Measurements from ENCODE around the gene CCDC148.

The CCDC148 gene

DNA sequence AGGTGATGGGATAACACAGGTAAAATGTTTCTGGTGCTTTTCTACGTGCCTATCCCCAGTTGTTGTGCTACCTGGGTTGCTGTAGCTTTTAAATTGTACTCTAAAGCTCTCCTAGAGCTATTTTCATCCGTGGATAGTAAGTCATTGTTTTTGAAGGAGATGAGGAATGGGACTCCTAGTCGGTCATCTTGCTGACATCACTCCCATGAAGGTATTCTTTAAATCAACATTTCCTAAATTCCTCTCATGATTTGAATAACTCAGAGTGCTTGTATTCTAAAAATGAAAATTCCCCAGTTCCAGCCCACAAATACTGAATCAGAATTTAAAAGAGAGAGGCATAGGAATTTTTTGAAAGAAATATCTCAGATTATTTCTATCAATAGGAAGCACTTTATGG lies 44.3 kb downstream of the CCDC148 start:
- H3K4me1 ChIP-seq (ENCODE audit: control insufficient read depth, insufficient read depth, low read length) = peaks cover 21% of the 10 kb centered on the region
- H3K27me3 ChIP-seq (replicated peaks; ENCODE audit: control insufficient read depth, insufficient read depth, low read length) = no peaks in the 10 kb centered on the region

DNA sequence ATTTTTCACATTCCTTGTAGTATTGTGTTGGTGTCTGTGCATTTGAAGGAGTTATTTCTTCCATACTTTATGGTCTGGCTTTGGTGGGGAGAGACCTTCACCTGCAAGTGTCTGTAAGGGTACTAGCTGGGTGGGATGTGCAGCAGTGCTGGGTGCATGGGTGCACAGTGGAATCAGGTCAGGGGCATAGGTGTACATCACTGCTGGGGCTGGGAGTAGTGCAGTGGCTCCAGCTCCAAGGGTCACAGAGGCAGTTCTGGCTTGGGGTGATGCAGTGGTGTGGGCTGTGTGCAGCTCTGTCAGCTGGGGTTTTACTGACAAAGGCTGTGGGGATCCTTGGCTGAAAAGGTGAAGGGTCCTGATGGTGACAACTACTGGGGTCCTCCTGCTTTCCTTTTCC lies 44.8 kb downstream of the CCDC148 start:
- Histone ChIP-seq H3K9me3 (ENCODE audit: control insufficient read depth, low read length) (peaks cover 27% of the 10 kb centered on the region), H3K27me3 (replicated peaks; ENCODE audit: control insufficient read depth, insufficient read depth, low read length) (no peaks in the 10 kb centered on the region), H3K4me3 (ENCODE audit: low read length) (no peak overlapping the region), H3K4me1 (ENCODE audit: control insufficient read depth, insufficient read depth, low read length) (peaks cover 21% of the 10 kb centered on the region), H3K9ac (ENCODE audit: low read length) (no peak overlapping the region), H3K36me3 (ENCODE audit: control insufficient read depth, insufficient read depth, low read length, severe bottlenecking) (no peaks in the 10 kb centered on the region)
- no peak for DNase-seq (ENCODE audit: low read depth)

More for the DNA sequence above, 44.3 kb downstream of the CCDC148 start:
- H3K9me3 ChIP-seq (ENCODE audit: control insufficient read depth, low read length) = peaks cover 27% of the 10 kb centered on the region
- DNase-seq (ENCODE audit: low read depth) = peak; percentile 53
- no peaks in the 10 kb centered on the region for H3K36me3 ChIP-seq (ENCODE audit: control insufficient read depth, insufficient read depth, low read length, severe bottlenecking)
- H3K9ac ChIP-seq (ENCODE audit: low read length) = no peak overlapping the region
- no peak overlapping the region for H3K4me3 ChIP-seq (ENCODE audit: low read length)

DNA sequence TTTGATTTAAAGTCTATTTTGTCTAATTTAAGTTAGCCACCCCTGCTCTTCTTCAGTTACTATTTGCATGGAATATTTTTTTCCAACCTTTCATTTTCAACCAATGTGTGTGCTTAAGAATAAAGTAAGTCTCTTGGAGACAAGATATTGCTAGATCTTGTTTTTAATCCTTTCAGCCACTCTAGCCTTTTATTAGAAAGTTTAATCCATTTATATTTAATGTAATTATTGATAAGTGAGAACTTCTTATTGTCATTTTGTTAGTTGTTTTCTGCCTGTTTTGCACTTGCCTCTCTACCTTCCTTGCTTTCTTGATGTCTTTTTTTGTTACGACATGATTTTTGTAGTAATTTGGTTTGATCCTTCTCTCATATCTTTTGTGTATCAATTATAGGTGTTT lies 46.4 kb downstream of the CCDC148 start:
- Histone ChIP-seq H3K9ac (ENCODE audit: low read length) (no peak overlapping the region), H3K4me3 (ENCODE audit: low read length) (no peak overlapping the region), H3K4me1 (ENCODE audit: control insufficient read depth, insufficient read depth, low read length) (peaks cover 21% of the 10 kb centered on the region), H3K36me3 (ENCODE audit: control insufficient read depth, insufficient read depth, low read length, severe bottlenecking) (no peaks in the 10 kb centered on the region), H3K9me3 (ENCODE audit: control insufficient read depth, low read length) (peaks cover 19% of the 10 kb centered on the region), H3K27me3 (replicated peaks; ENCODE audit: control insufficient read depth, insufficient read depth, low read length) (no peaks in the 10 kb centered on the region)
- DNase-seq (ENCODE audit: low read depth) = no peak

DNA sequence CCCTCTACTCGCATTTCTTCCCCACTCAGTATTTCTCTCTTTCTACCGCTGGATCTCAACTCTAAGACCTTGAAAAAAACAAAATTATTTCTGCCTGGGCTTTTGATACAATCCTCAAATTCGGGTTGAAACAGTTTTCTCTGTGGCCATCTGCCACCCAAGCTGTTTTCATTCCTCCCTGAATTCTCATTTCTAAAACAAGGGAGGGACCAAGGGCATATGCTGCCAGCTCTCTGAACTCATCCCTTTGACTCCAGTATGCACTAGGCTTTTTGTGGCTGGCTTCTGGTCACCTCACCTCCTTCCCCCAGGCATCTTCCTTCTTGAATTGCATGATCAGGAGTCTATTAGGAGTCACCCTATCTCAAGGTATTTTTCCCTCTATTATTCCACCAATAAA lies 49.5 kb downstream of the CCDC148 start:
- DNase-seq (ENCODE audit: low read depth) = no peak
- H3K36me3 ChIP-seq (ENCODE audit: control insufficient read depth, insufficient read depth, low read length, severe bottlenecking) = no peaks in the 10 kb centered on the region
- no peak overlapping the region for H3K9ac ChIP-seq (ENCODE audit: low read length)

DNA sequence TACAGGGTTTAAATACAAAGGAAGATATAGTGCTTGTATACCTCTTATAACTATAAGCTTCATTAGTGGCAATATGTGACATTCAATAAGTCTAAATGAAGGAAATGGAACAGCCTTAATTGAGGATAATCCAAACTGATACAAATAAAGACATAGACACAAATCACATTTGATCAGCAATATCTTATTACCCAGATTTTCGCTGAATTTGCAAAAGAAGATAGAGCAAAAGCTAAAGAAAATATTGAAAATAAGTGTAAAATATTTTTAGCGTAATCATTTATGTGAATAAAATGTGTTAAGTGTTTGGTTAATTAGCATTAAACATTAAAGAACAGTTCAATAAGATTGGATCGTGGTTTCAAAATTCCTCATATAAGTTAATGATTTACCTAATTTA lies 51.2 kb downstream of the CCDC148 start:
- H3K36me3 ChIP-seq (ENCODE audit: control insufficient read depth, insufficient read depth, low read length, severe bottlenecking) = no peaks in the 10 kb centered on the region
- H3K9ac ChIP-seq (ENCODE audit: low read length) = no peak overlapping the region
- H3K4me3 ChIP-seq (ENCODE audit: low read length) = no peak overlapping the region
- peaks cover 8% of the 10 kb centered on the region for H3K9me3 ChIP-seq (ENCODE audit: control insufficient read depth, low read length)
- DNase-seq (ENCODE audit: low read depth) = no peak
- no peaks in the 10 kb centered on the region for H3K27me3 ChIP-seq (replicated peaks; ENCODE audit: control insufficient read depth, insufficient read depth, low read length)
- H3K4me1 ChIP-seq (ENCODE audit: control insufficient read depth, insufficient read depth, low read length) = no peaks in the 10 kb centered on the region

More for the DNA sequence above, 49.5 kb downstream of the CCDC148 start:
- H3K4me3 ChIP-seq (ENCODE audit: low read length) = no peak overlapping the region
- H3K27me3 ChIP-seq (replicated peaks; ENCODE audit: control insufficient read depth, insufficient read depth, low read length) = no peaks in the 10 kb centered on the region
- H3K4me1 ChIP-seq (ENCODE audit: control insufficient read depth, insufficient read depth, low read length) = no peaks in the 10 kb centered on the region
- H3K9me3 ChIP-seq (ENCODE audit: control insufficient read depth, low read length) = peaks cover 19% of the 10 kb centered on the region

DNA sequence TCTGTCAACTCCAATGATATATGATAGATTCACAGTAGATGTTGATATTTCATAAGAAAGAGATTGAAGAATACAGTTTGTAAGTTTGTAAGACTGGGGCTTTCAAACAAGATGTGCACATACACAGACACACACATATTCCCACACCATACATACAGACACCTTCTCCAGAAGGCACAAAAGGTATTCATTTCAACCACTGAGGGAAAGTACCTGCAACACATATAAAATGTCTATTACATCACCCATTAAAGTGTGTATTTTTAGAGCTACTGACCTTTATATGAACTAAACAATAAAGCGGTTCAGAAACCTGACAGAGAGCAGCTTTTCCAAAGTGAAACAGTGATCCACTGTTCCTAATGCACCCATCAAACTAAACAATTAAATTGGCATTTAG lies 53.3 kb downstream of the CCDC148 start:
- Histone ChIP-seq H3K9ac (ENCODE audit: low read length) (no peak overlapping the region), H3K36me3 (ENCODE audit: control insufficient read depth, insufficient read depth, low read length, severe bottlenecking) (no peaks in the 10 kb centered on the region), H3K27me3 (replicated peaks; ENCODE audit: control insufficient read depth, insufficient read depth, low read length) (no peaks in the 10 kb centered on the region), H3K4me1 (ENCODE audit: control insufficient read depth, insufficient read depth, low read length) (no peaks in the 10 kb centered on the region), H3K4me3 (ENCODE audit: low read length) (no peak overlapping the region), H3K9me3 (ENCODE audit: control insufficient read depth, low read length) (peaks cover 4% of the 10 kb centered on the region)
- no peak for DNase-seq (ENCODE audit: low read depth)

DNA sequence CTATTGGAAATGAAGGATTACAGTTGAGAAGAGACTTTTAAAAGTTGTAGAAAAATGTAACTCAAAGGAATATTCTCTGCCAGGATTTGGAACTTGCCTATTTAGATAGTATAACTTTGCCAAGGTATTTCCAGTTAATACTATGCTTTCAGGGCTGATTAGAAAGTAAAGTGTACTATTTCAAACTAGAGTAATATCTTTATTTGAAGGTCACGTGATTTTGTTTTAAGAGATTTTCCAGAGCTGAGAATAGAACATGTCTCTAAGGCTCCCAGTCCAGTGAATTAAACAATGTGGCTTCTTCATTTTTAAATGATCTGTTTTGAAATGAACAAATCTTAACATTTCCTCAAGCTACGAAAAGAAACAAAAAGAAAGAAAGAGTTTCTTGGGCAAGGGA lies 53.9 kb downstream of the CCDC148 start:
- Histone ChIP-seq H3K36me3 (ENCODE audit: control insufficient read depth, insufficient read depth, low read length, severe bottlenecking) (no peaks in the 10 kb centered on the region), H3K27me3 (replicated peaks; ENCODE audit: control insufficient read depth, insufficient read depth, low read length) (no peaks in the 10 kb centered on the region), H3K9me3 (ENCODE audit: control insufficient read depth, low read length) (peaks cover 4% of the 10 kb centered on the region), H3K9ac (ENCODE audit: low read length) (no peak overlapping the region), H3K4me3 (ENCODE audit: low read length) (no peak overlapping the region), H3K4me1 (ENCODE audit: control insufficient read depth, insufficient read depth, low read length) (no peaks in the 10 kb centered on the region)
- DNase-seq (ENCODE audit: low read depth) = no peak

DNA sequence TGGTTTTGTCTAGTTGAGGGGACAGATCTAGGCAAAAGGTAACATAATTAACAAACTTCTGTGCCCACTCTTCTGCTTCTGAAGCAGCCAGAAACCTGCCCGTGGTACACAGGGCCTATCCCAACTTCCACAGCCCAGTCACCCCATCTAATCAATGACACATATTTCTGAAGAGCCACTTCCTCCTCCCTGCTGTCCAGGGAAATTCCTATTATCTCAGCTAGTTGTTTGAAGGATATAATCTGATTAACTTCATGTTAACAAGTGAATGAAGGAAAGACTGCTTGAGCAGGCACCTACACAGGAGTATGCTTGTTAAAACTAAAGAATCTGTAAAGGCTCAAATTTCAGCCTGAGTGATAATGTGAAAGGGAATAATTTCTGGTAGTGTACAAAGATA lies 61.4 kb downstream of the CCDC148 start:
- H3K9me3 ChIP-seq (ENCODE audit: control insufficient read depth, low read length) = peaks cover 4% of the 10 kb centered on the region
- no peaks in the 10 kb centered on the region for H3K4me1 ChIP-seq (ENCODE audit: control insufficient read depth, insufficient read depth, low read length)
- no peak overlapping the region for H3K4me3 ChIP-seq (ENCODE audit: low read length)
- H3K9ac ChIP-seq (ENCODE audit: low read length) = no peak overlapping the region
- H3K36me3 ChIP-seq (ENCODE audit: control insufficient read depth, insufficient read depth, low read length, severe bottlenecking) = no peaks in the 10 kb centered on the region
- peak; percentile 19 for DNase-seq (ENCODE audit: low read depth)
- no peaks in the 10 kb centered on the region for H3K27me3 ChIP-seq (replicated peaks; ENCODE audit: control insufficient read depth, insufficient read depth, low read length)

DNA sequence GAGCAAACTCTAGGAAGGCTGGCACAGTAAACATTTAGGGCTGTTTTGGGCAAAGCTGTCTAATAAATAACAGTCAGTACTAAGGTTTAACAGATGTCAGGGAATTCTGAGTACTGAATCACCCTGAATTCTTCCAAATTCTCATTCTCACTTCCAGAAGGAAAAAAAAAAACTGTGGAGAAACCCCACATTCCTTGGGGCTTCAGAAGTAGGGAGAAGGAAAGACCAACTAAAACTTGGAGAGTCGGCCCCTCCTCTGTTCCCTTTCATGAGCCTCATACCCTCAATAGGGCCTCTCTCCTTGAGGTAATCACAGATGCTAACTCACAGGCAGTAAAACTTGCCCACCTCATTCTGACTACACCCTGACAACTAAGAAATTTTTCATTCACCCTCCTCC lies 62.1 kb downstream of the CCDC148 start:
- no peaks in the 10 kb centered on the region for H3K36me3 ChIP-seq (ENCODE audit: control insufficient read depth, insufficient read depth, low read length, severe bottlenecking)
- peak; percentile 37 for DNase-seq (ENCODE audit: low read depth)
- no peaks in the 10 kb centered on the region for H3K27me3 ChIP-seq (replicated peaks; ENCODE audit: control insufficient read depth, insufficient read depth, low read length)
- H3K4me1 ChIP-seq (ENCODE audit: control insufficient read depth, insufficient read depth, low read length) = no peaks in the 10 kb centered on the region
- H3K9ac ChIP-seq (ENCODE audit: low read length) = no peak overlapping the region
- no peaks in the 10 kb centered on the region for H3K9me3 ChIP-seq (ENCODE audit: control insufficient read depth, low read length)
- no peak overlapping the region for H3K4me3 ChIP-seq (ENCODE audit: low read length)

DNA sequence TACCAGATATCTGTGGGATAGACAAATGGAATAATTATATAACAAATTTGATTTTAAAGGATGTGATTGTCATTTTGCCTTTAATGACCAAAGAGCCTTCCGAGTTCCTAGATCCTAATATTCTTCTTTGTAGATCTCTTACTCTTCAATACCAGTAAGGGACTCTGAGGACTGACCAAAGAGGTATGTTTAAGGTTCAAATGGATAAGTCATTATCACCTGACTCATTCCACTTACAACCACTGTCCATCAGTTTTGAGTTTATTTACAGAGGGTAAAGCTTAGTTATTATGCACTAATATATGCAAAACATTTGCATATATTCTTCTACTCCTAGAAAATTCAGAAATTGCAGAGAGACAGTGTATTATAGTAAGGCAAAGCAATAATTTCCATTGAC lies 62.7 kb downstream of the CCDC148 start:
- Histone ChIP-seq H3K36me3 (ENCODE audit: control insufficient read depth, insufficient read depth, low read length, severe bottlenecking) (no peaks in the 10 kb centered on the region), H3K4me3 (ENCODE audit: low read length) (no peak overlapping the region), H3K9ac (ENCODE audit: low read length) (no peak overlapping the region), H3K27me3 (replicated peaks; ENCODE audit: control insufficient read depth, insufficient read depth, low read length) (no peaks in the 10 kb centered on the region), H3K9me3 (ENCODE audit: control insufficient read depth, low read length) (no peaks in the 10 kb centered on the region), H3K4me1 (ENCODE audit: control insufficient read depth, insufficient read depth, low read length) (no peaks in the 10 kb centered on the region)
- DNase-seq (ENCODE audit: low read depth) = no peak

DNA sequence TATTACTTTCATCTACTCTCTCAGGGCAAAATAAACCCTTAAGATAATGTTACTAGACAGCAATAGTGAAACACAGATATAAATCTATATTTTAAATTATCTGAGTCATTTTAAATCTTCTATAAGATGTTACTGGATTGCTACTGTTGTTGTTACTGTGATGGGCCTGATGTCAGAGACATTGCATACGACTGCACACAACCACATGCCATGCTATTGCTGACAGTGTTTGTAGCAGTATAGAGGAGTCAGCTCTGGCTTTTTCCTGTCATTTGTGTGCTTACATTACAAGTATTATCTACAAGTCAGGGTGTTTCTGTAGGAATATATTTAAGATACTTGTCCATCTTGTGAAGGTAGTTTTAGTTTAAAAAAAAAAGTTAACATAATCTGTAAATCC lies 63.9 kb downstream of the CCDC148 start:
- H3K4me3 ChIP-seq (ENCODE audit: low read length) = no peak overlapping the region
- no peaks in the 10 kb centered on the region for H3K27me3 ChIP-seq (replicated peaks; ENCODE audit: control insufficient read depth, insufficient read depth, low read length)
- H3K9me3 ChIP-seq (ENCODE audit: control insufficient read depth, low read length) = no peaks in the 10 kb centered on the region
- DNase-seq (ENCODE audit: low read depth) = no peak
- no peaks in the 10 kb centered on the region for H3K36me3 ChIP-seq (ENCODE audit: control insufficient read depth, insufficient read depth, low read length, severe bottlenecking)
- no peaks in the 10 kb centered on the region for H3K4me1 ChIP-seq (ENCODE audit: control insufficient read depth, insufficient read depth, low read length)
- no peak overlapping the region for H3K9ac ChIP-seq (ENCODE audit: low read length)

DNA sequence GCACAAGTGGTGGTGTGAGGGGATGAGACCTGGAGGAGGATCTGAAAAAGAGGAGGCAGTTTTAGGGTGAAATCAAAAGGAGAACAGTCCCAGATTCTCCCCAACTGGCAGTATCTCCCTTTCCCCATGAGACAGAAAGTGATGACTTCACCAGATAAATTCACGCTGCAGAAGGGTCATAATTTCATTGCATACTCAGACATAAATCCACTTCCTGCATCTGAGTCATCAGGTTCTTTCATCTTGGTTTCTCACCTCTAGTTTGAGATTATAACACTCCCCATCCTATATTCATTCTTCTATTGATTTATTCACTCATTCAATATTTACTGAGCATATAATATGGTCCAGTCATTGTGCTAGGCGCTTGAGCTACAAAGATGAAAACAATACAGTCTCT lies 64.7 kb downstream of the CCDC148 start:
- Histone ChIP-seq H3K27me3 (replicated peaks; ENCODE audit: control insufficient read depth, insufficient read depth, low read length) (no peaks in the 10 kb centered on the region), H3K4me3 (ENCODE audit: low read length) (no peak overlapping the region), H3K9ac (ENCODE audit: low read length) (no peak overlapping the region), H3K36me3 (ENCODE audit: control insufficient read depth, insufficient read depth, low read length, severe bottlenecking) (no peaks in the 10 kb centered on the region), H3K4me1 (ENCODE audit: control insufficient read depth, insufficient read depth, low read length) (no peaks in the 10 kb centered on the region), H3K9me3 (ENCODE audit: control insufficient read depth, low read length) (no peaks in the 10 kb centered on the region)
- no peak for DNase-seq (ENCODE audit: low read depth)

Data from adipocyte (in vitro differentiated cells).